ACC112 (cell line): ENCODE data around the gene KCNAB2.
"Not testable (repeated sequence)": the region's sequence is repeated elsewhere in the genome, so short reads cannot be mapped to it uniquely, and the experiment has no call there.

Experiments used
- H2AFZ ChIP-seq: fragments of 200-600 bp; sonication (generic); one replicate; pipeline ENCODE4 v1.6.0; 2017; ENCODE audit warnings: antibody characterized with exemption, low read length; ENCODE audit not compliant: unreplicated experiment
- H3K27ac ChIP-seq: fragments of 200-600 bp; sonication (generic); 2 replicates; pipeline ENCODE4 v1.5.1; 2014; ENCODE audit warnings: low read depth, mild to moderate bottlenecking, antibody characterized with exemption, low read length, moderate library complexity
- H3K27me3 ChIP-seq: fragments of 200-600 bp; sonication (generic); 2 replicates; pipeline ENCODE4 v1.6.1; 2014; ENCODE audit warnings: mild to moderate bottlenecking, antibody characterized with exemption, low read length, moderate library complexity, mixed read lengths; ENCODE audit not compliant: insufficient read depth
- H3K36me3 ChIP-seq: fragments of 200-600 bp; sonication (generic); 2 replicates; pipeline ENCODE4 v1.6.1; 2016; ENCODE audit warnings: mild to moderate bottlenecking, antibody characterized with exemption, low read length, moderate library complexity, mixed read lengths; ENCODE audit not compliant: insufficient read depth
- H3K4me1 ChIP-seq: fragments of 200-600 bp; sonication (generic); one replicate; pipeline ENCODE4 v1.6.1; 2016; ENCODE audit warnings: low read length, mixed read lengths; ENCODE audit not compliant: insufficient read depth, unreplicated experiment, control insufficient read depth
- H3K4me3 ChIP-seq: fragments of 200-600 bp; sonication (generic); 2 replicates; pipeline ENCODE4 v1.5.1; 2014; ENCODE audit warnings: mild to moderate bottlenecking, low read depth, low read length
- H3K79me2 ChIP-seq: fragments of 200-600 bp; sonication (generic); one replicate; pipeline ENCODE4 v1.6.0; 2016; ENCODE audit warnings: low read length; ENCODE audit not compliant: control insufficient read depth, unreplicated experiment, insufficient read depth

KCNAB2 gene

DNA sequence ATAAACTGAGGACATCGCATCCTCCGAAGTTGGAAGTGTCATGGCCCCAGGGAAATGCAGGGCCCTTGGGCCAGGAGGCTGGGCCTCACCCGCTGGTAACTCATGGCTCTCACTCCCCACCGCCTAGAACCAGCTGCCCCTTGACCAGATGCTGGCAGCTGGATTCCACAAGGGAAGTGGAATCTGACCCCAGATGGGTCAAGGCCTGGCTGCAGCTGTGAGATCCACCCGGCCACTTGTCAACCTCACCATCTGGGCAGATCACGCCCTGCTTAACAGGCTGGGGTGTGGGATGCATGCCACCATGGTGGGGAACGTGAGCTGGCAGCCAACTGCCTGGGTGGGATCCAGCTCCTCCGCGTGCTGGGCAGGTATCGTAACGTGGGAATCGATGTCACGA, 25.5 kb downstream of the KCNAB2 start:
- H3K4me1 ChIP-seq: no peaks in the 10 kb centered on the region
- no peak overlapping the region for H3K27ac ChIP-seq
- H3K4me3 ChIP-seq: no peak overlapping the region
- H3K36me3 ChIP-seq: no peaks in the 10 kb centered on the region
- H2AFZ ChIP-seq: no peak overlapping the region
- H3K27me3 ChIP-seq: no peaks in the 10 kb centered on the region
- H3K79me2 ChIP-seq: no peaks in the 10 kb centered on the region

DNA sequence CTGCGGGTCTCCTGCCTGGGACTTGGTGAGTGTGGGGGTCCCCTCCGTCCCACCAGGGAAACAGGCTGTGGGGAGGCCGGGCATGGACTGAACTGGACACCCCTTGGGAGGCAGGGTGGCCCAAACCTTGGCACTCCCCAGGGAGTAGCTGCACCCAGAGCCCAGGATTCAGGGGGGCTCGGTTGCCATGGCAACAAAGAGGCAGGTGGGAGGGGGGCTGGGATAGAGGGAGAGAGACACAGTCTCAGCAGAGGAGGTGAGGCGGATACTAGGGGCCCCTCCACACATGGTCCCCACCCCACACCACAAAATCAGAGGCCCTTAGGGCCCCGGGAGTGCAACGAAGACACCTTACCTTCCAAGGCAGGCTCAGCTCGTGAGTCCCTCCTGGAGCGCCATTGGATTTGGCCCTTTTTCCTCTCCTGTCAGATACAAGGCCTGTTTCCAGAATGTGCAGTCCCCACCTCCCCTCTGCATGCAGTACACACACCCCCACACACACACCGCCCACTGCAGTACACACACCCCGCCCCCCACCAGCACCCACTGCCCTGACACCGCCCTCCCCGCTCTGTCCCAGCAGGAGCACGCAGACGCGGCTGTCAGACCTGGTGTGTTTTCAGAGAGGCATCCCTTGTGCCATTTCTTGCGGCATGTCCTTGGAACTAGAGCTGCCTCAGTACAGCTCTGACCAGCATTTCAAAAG, 27.2 kb downstream of the KCNAB2 start:
- H3K4me3 ChIP-seq: no peak overlapping the region
- no peaks in the 10 kb centered on the region for H3K79me2 ChIP-seq
- no peaks in the 10 kb centered on the region for H3K4me1 ChIP-seq
- no peaks in the 10 kb centered on the region for H3K27me3 ChIP-seq
- H3K36me3 ChIP-seq: no peaks in the 10 kb centered on the region
- no peak overlapping the region for H2AFZ ChIP-seq
- no peak overlapping the region for H3K27ac ChIP-seq

DNA sequence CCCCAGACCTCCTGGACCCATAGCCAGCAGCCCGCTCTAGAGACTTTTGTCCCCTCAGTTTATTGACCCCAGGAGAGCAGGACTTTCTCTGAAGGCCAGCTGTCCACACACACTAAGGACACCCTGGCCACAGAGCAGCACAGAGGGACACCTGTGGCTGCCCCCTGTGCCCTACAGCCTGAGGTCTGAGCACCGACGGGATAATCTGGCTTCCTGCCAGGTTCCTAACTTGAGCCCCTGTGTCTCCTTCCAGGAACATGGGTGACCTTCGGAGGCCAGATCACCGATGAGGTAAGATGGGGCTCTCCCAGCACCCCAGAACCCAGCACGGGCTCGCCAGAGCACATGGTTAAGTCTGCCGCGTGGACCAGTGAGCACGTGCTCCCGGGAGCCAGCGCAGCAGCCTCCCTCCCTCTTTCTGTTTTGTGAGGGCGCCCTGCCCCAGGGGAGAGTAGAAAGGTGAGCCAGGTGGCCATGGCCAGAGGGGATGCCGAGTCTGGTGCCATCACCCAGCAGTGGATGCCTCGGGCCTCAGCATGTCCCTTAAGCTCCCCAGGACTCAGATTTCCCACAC, 27.9 kb downstream of the KCNAB2 start:
- H3K27ac ChIP-seq: no peak overlapping the region
- no peaks in the 10 kb centered on the region for H3K27me3 ChIP-seq
- H3K4me3 ChIP-seq: no peak overlapping the region
- H3K36me3 ChIP-seq: no peaks in the 10 kb centered on the region
- no peaks in the 10 kb centered on the region for H3K79me2 ChIP-seq
- no peak overlapping the region for H2AFZ ChIP-seq
- H3K4me1 ChIP-seq: no peaks in the 10 kb centered on the region

DNA sequence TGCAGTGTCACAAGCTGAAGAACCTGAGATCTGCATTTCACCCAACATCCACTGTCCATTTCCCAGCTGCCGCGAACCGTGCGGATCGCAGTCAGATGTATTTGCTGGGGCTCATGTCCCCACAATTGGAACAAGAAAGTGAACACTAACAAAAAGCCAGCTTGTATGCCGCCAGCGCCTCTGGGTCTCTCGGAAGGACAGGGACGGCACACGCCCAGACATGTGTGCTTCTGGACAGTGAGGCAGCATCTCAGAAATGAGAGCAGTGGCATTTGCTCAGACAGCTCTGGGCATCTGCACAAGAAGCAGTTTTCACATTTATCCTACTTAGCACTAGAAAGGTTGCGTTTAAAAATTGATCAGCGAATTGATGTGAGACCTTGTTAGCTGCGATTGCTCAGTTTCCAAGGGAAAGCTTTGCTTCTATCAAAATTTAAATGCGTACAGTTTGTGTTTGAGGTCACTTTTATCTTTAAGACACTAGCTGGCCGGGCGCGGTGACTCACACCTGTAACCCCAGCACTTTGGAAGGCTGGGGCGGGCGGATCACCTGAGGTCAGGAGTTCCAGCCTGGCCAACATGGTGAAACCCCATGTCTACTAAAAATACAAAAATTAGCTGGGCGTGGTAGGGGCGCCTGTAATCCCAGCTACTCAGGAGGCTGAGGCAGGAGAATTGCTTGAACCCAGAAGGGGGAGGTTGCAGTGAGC, 28.7 kb downstream of the KCNAB2 start:
- no peaks in the 10 kb centered on the region for H3K36me3 ChIP-seq
- H2AFZ ChIP-seq: no peak overlapping the region
- H3K4me1 ChIP-seq: no peaks in the 10 kb centered on the region
- H3K27me3 ChIP-seq: no peaks in the 10 kb centered on the region
- no peak overlapping the region for H3K4me3 ChIP-seq
- H3K27ac ChIP-seq: no peak overlapping the region
- H3K79me2 ChIP-seq: no peaks in the 10 kb centered on the region

DNA sequence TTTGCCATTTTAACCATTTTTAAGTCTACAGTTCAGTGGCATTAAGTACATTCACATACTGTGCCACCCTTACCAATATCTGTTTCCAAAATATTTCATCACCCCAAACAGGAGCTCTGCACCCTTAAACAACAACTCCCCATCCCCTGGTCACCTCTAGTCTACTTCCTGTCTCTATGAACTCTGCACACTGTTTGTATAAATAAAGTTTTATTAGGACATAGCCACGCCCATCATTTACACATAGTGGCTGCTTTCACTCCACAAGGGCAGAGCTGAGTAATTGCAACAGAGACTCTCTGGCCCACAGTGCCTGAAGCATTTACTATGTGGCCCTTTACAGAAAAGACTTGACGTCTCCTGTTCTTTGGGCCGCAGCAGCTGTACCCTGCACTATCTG, 30.1 kb downstream of the KCNAB2 start:
- H3K79me2 ChIP-seq: no peaks in the 10 kb centered on the region
- no peaks in the 10 kb centered on the region for H3K4me1 ChIP-seq
- no peak overlapping the region for H2AFZ ChIP-seq
- H3K27me3 ChIP-seq: no peaks in the 10 kb centered on the region
- H3K27ac ChIP-seq: no peak overlapping the region
- H3K36me3 ChIP-seq: no peaks in the 10 kb centered on the region
- no peak overlapping the region for H3K4me3 ChIP-seq

DNA sequence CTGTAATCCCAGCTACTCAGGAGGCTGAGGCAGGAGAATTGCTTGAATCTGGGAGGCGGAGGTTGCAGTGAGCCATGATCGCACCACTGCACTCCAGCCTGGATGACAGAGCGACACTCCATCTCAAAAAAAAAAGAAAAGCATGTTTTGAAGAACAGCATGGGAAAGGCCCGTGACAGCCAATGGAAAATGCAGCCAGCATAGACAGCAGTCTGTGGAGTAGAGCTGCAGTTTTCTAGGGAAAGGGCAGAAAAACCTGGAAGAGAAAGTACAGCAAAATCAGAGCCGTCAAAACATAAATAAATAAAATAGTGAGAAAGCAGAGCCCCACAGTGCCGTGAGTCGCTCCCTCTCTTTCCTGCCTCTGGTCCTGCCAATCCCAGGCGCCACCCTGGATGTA, 31.4 kb downstream of the KCNAB2 start:
- H3K4me3 ChIP-seq, H2AFZ ChIP-seq, H3K27ac ChIP-seq, H3K79me2 ChIP-seq, H3K36me3 ChIP-seq, H3K27me3 ChIP-seq, H3K4me1 ChIP-seq: not testable (repeated sequence)

DNA sequence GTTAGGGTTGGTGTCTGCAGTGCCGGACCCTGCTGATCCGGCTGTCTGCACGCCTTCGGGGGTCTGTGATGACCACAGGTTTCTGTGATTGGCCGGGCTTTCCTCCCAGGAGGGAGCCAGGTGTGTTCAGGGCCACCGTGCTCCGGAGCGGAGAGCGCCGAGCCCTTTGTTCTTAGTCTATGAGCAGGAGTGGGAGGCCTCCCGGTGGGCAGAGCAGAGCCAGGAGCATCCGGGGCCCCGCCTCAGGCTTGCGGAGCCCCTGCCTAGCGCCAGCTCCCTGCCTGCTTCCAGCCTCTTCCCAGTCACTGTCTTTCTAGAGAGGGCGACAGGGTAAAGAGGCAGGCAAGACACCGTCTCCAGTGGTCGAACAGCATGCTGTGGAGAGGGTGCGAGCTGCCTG, 31.8 kb downstream of the KCNAB2 start:
- H3K36me3 ChIP-seq: no peaks in the 10 kb centered on the region
- H3K4me3 ChIP-seq: no peak overlapping the region

DNA sequence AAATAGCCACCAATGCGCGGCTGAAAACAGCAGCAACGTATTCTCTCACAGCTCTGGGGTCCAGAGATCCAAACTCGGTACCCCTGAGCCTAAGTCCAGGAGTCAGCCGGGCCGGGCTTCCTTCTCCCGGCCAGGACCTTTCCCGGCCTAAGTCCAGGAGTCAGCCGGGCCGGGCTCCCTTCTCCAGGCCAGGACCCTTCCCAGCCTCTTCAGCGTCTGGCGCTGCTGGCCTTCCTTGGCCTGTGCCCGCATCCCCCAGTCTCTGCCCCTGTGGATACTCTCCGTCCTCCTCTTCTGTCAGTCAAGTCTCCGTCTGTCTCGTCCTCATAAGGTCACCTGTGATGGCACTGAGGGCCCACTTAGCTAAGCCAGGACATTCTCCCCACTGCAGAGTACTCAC, 32.2 kb downstream of the KCNAB2 start:
- no peak overlapping the region for H3K4me3 ChIP-seq
- no peaks in the 10 kb centered on the region for H3K36me3 ChIP-seq
- H3K27ac ChIP-seq: no peak overlapping the region
- H3K27me3 ChIP-seq: no peaks in the 10 kb centered on the region
- H2AFZ ChIP-seq: no peak overlapping the region
- H3K79me2 ChIP-seq: no peaks in the 10 kb centered on the region
- H3K4me1 ChIP-seq: no peaks in the 10 kb centered on the region

More for the DNA sequence above, 31.8 kb downstream of the KCNAB2 start:
- H2AFZ ChIP-seq: no peak overlapping the region
- H3K79me2 ChIP-seq: no peaks in the 10 kb centered on the region
- no peaks in the 10 kb centered on the region for H3K4me1 ChIP-seq
- H3K27me3 ChIP-seq: no peaks in the 10 kb centered on the region
- H3K27ac ChIP-seq: no peak overlapping the region

DNA sequence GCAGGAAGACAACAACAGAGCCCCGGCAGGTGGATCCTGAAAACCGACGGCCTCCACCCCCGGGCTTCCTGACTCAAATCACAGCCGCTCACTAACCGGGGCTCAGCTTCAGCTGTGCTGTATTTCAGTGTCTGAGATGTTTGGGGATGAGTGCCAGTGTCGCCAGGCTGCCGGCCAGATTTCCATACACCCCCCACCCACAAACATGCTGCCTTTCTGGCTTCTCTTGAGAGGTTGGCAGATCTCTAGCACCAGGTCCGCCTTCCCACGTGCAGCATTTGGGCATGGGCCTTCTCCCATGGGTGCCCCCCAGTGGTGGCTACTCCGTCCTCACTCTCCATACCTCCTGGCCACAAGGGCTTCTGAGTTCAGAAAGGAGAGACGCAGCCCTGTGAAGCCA, 34.8 kb downstream of the KCNAB2 start:
- Histone ChIP-seq H3K4me3 (no peak overlapping the region), H3K27me3 (no peaks in the 10 kb centered on the region), H3K79me2 (no peaks in the 10 kb centered on the region), H2AFZ (no peak overlapping the region), H3K4me1 (no peaks in the 10 kb centered on the region), H3K27ac (no peak overlapping the region), H3K36me3 (no peaks in the 10 kb centered on the region)

DNA sequence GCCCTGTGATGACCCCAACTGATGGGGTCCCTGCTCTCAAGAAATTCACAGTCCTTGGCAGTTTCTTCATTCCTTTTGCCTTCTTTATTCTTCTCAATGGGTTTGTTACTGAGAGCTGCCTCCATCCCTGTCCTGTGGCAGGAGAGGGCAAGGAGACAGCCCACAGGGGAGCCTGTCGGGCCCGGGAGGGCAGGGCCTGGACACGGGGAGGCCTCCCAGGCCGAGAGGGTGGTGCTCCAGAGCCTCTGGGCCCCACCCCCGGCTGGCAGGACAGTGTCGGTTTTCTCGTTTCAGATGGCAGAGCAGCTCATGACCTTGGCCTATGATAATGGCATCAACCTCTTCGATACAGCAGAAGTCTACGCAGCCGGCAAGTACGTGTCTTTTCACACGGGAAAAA, 36.2 kb downstream of the KCNAB2 start:
- Histone ChIP-seq H2AFZ (no peak overlapping the region), H3K27me3 (no peaks in the 10 kb centered on the region), H3K79me2 (no peaks in the 10 kb centered on the region), H3K27ac (no peak overlapping the region), H3K36me3 (no peaks in the 10 kb centered on the region), H3K4me3 (no peak overlapping the region), H3K4me1 (no peaks in the 10 kb centered on the region)

DNA sequence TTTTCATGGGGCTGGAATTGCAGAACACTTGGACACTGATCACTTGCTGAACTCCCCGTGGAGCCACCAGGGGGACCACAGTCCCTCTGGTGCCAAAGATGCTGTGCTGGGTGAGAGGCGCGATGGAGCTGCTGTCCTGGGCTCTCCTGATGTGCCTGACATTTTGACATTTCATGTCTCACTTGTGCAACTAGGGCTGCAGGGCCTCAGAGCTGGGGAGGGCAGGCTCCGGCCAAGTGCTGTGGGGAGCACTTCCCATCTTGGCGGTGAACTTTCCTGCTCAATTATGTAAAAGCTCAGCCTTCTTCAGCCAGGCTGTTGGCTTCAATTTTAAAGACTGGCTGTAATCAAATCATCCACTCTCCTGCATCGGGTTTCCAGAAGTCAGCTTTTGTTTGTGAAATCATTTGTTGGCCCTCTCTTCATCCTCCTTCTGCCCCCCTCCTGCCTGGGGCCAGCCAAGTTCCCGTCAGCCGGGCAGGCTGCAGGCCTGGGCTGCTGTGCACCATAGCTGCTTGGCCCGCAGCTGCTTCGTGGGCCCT, 36.8 kb downstream of the KCNAB2 start:
- H3K36me3 ChIP-seq: no peaks in the 10 kb centered on the region
- H3K27me3 ChIP-seq: no peaks in the 10 kb centered on the region
- no peak overlapping the region for H3K4me3 ChIP-seq
- no peaks in the 10 kb centered on the region for H3K79me2 ChIP-seq
- no peak overlapping the region for H2AFZ ChIP-seq
- no peaks in the 10 kb centered on the region for H3K4me1 ChIP-seq
- H3K27ac ChIP-seq: no peak overlapping the region
